ENCODE results near the gene DHRS1.

The DHRS1 gene

GRCh38 chr14:24243336-24243836, 56.2 kb downstream of the DHRS1 start:
- DNase-seq: peak; percentile 54 to 55

- peak; percentile 98 for DNase-seq
These were observed 57.6 kb downstream of the DHRS1 start for GRCh38 chr14:24241829-24242443.
